ENCODE measurements around the gene WFIKKN1.
"Not testable (repeated sequence)": the region's sequence is repeated elsewhere in the genome, so short reads cannot be mapped to it uniquely, and the experiment has no call there.

WFIKKN1 gene

GRCh38 chr16:590188-590814 lies 40.5 kb upstream of the WFIKKN1 start:
- Histone ChIP-seq H3K9me3 (no peaks in the 10 kb centered on the region), H3K4me1 (0 out of 2 replicates have a peak, but pooled peaks cover 5% of the 10 kb centered on the region), H3K4me3 (peak overlapping the region; percentile 57), H3K27me3 (ENCODE audit: low read depth) (no peaks in the 10 kb centered on the region), H3K36me3 (replicated peaks) (no peaks in the 10 kb centered on the region; the same call in 1 of the 2 replicates)
- in situ Hi-C loops (cut with MboI; ENCODE audit: low sequenced_read_pairs) = no loop called here
- no peak for DNase-seq (ENCODE audit: low spot score in 2 of 2)

GRCh38 chr16:590815-591200 lies 40.0 kb upstream of the WFIKKN1 start:
- DNase-seq (ENCODE audit: low spot score in 2 of 2) = no peak
- Histone ChIP-seq H3K4me1 (0 out of 2 replicates have a peak, but pooled peaks cover 5% of the 10 kb centered on the region), H3K36me3 (replicated peaks) (no peaks in the 10 kb centered on the region; the same call in 1 of the 2 replicates), H3K27me3 (ENCODE audit: low read depth) (no peaks in the 10 kb centered on the region), H3K9me3 (no peaks in the 10 kb centered on the region), H3K4me3 (peak overlapping the region; percentile 57)
- in situ Hi-C loops (cut with MboI; ENCODE audit: low sequenced_read_pairs) = no loop called here

GRCh38 chr16:591231-591630 lies 39.6 kb upstream of the WFIKKN1 start:
- H3K9me3 ChIP-seq = no peaks in the 10 kb centered on the region
- in situ Hi-C loops (cut with MboI; ENCODE audit: low sequenced_read_pairs) = no loop called here
- peak overlapping the region; percentile 57 for H3K4me3 ChIP-seq
- H3K4me1 ChIP-seq = 0 out of 2 replicates have a peak, but pooled peaks cover 5% of the 10 kb centered on the region
- no peak for DNase-seq (ENCODE audit: low spot score in 2 of 2)
- no peaks in the 10 kb centered on the region for H3K27me3 ChIP-seq (ENCODE audit: low read depth)
- no peaks in the 10 kb centered on the region; the same call in 1 of the 2 replicates for H3K36me3 ChIP-seq (replicated peaks)

- Histone ChIP-seq H3K9me3 (no peaks in the 10 kb centered on the region), H3K27me3 (ENCODE audit: low read depth) (no peaks in the 10 kb centered on the region), H3K4me3 (no peak overlapping the region), H3K36me3 (replicated peaks) (no peaks in the 10 kb centered on the region; the same call in 1 of the 2 replicates), H3K4me1 (0 out of 2 replicates have a peak, but pooled peaks cover 5% of the 10 kb centered on the region)
- DNase-seq (ENCODE audit: low spot score in 2 of 2) = peak in 1 of 2 experiments; percentile 6
- in situ Hi-C loops (cut with MboI; ENCODE audit: low sequenced_read_pairs) = no loop called here
Observed at GRCh38 chr16:591892-592517, 38.8 kb upstream of the WFIKKN1 start.

- Histone ChIP-seq H3K27me3 (ENCODE audit: low read depth) (no peaks in the 10 kb centered on the region), H3K4me1 (0 out of 2 replicates have a peak, but pooled peaks cover 5% of the 10 kb centered on the region), H3K9me3 (no peaks in the 10 kb centered on the region), H3K4me3 (no peak overlapping the region), H3K36me3 (replicated peaks) (no peaks in the 10 kb centered on the region; the same call in 1 of the 2 replicates)
- peak in 1 of 2 experiments; percentile 7 for DNase-seq (ENCODE audit: low spot score in 2 of 2)
- in situ Hi-C loops (cut with MboI; ENCODE audit: low sequenced_read_pairs) = no loop called here
Observed at GRCh38 chr16:592518-593306, 38.1 kb upstream of the WFIKKN1 start.

- Histone ChIP-seq H3K36me3 (replicated peaks) (no peaks in the 10 kb centered on the region; the same call in 1 of the 2 replicates), H3K27me3 (ENCODE audit: low read depth) (no peaks in the 10 kb centered on the region), H3K9me3 (no peaks in the 10 kb centered on the region), H3K4me3 (no peak overlapping the region), H3K4me1 (0 out of 2 replicates have a peak, but pooled peaks cover 5% of the 10 kb centered on the region)
- DNase-seq (ENCODE audit: low spot score in 2 of 2) = no peak
- in situ Hi-C loops (cut with MboI; ENCODE audit: low sequenced_read_pairs) = no loop called here
Observed at GRCh38 chr16:593406-593805, 37.4 kb upstream of the WFIKKN1 start.

GRCh38 chr16:593807-594206 lies 37.0 kb upstream of the WFIKKN1 start:
- in situ Hi-C loops (cut with MboI; ENCODE audit: low sequenced_read_pairs) = no loop called here
- DNase-seq (ENCODE audit: low spot score in 2 of 2) = no peak
- Histone ChIP-seq H3K4me3 (no peak overlapping the region), H3K27me3 (ENCODE audit: low read depth) (no peaks in the 10 kb centered on the region), H3K9me3 (no peaks in the 10 kb centered on the region), H3K4me1 (0 out of 2 replicates have a peak, but pooled peaks cover 5% of the 10 kb centered on the region), H3K36me3 (replicated peaks) (no peaks in the 10 kb centered on the region; the same call in 1 of the 2 replicates)

- H3K4me1 ChIP-seq = 0 out of 2 replicates have a peak, but pooled peaks cover 5% of the 10 kb centered on the region
- no peaks in the 10 kb centered on the region for H3K9me3 ChIP-seq
- no peak overlapping the region for H3K4me3 ChIP-seq
- in situ Hi-C loops (cut with MboI; ENCODE audit: low sequenced_read_pairs) = no loop called here
- H3K27me3 ChIP-seq (ENCODE audit: low read depth) = no peaks in the 10 kb centered on the region
- no peaks in the 10 kb centered on the region for H3K36me3 ChIP-seq (replicated peaks)
- DNase-seq (ENCODE audit: low spot score in 2 of 2) = no peak
Observed at GRCh38 chr16:595094-595528, 35.7 kb upstream of the WFIKKN1 start.

GRCh38 chr16:595942-596735 lies 34.6 kb upstream of the WFIKKN1 start:
- Histone ChIP-seq H3K36me3 (replicated peaks) (no peaks in the 10 kb centered on the region; the same call in 1 of the 2 replicates), H3K27me3 (ENCODE audit: low read depth) (no peaks in the 10 kb centered on the region), H3K4me3 (no peak overlapping the region), H3K4me1 (no peaks in the 10 kb centered on the region), H3K9me3 (no peaks in the 10 kb centered on the region)
- in situ Hi-C loops (cut with MboI; ENCODE audit: low sequenced_read_pairs) = no loop called here
- DNase-seq (ENCODE audit: low spot score in 2 of 2) = no peak

GRCh38 chr16:596736-597060 lies 34.1 kb upstream of the WFIKKN1 start:
- Histone ChIP-seq H3K27me3 (ENCODE audit: low read depth) (no peaks in the 10 kb centered on the region), H3K4me3 (no peak overlapping the region), H3K36me3 (replicated peaks) (no peaks in the 10 kb centered on the region; the same call in 1 of the 2 replicates), H3K9me3 (no peaks in the 10 kb centered on the region), H3K4me1 (no peaks in the 10 kb centered on the region)
- in situ Hi-C loops (cut with MboI; ENCODE audit: low sequenced_read_pairs) = no loop called here
- DNase-seq (ENCODE audit: low spot score in 2 of 2) = no peak

- H3K4me1 ChIP-seq; in situ Hi-C loops (cut with MboI; ENCODE audit: low sequenced_read_pairs); H3K4me3 ChIP-seq; H3K9me3 ChIP-seq; H3K27me3 ChIP-seq (ENCODE audit: low read depth); H3K36me3 ChIP-seq (replicated peaks); DNase-seq (ENCODE audit: low spot score in 2 of 2): not testable (repeated sequence)
Observed at GRCh38 chr16:597655-598054, 33.1 kb upstream of the WFIKKN1 start.

GRCh38 chr16:598823-599739 lies 31.7 kb upstream of the WFIKKN1 start:
- no peaks in the 10 kb centered on the region for H3K9me3 ChIP-seq
- in situ Hi-C loops (cut with MboI; ENCODE audit: low sequenced_read_pairs) = no loop called here
- H3K36me3 ChIP-seq (replicated peaks) = no peaks in the 10 kb centered on the region; the same call in 1 of the 2 replicates
- no peak for DNase-seq (ENCODE audit: low spot score in 2 of 2)
- H3K27me3 ChIP-seq (ENCODE audit: low read depth) = no peaks in the 10 kb centered on the region
- H3K4me1 ChIP-seq = no peaks in the 10 kb centered on the region
- no peak overlapping the region for H3K4me3 ChIP-seq

Measured in HAP-1 (cell line).